KMS-11 (cell line): Measurements from ENCODE around the gene METAP1.

Experiments
- H2AFZ ChIP-seq: fragments of 200-600 bp; sonication (generic); 2 replicates; pipeline ENCODE4 v1.6.1; 2016; ENCODE audit warnings: antibody characterized with exemption, mixed run types, low read depth
- H3K27ac ChIP-seq: fragments of 200-600 bp; sonication (generic); 2 replicates; pipeline ENCODE4 v1.6.1; 2016; ENCODE audit warnings: mild to moderate bottlenecking, mixed run types
- H3K27me3 ChIP-seq: fragments of 200-600 bp; sonication (generic); 2 replicates; pipeline ENCODE4 v1.6.1; 2017; ENCODE audit warnings: mild to moderate bottlenecking, low read depth, mixed run types, moderate library complexity; ENCODE audit not compliant: insufficient read depth
- H3K36me3 ChIP-seq: fragments of 200-600 bp; sonication (generic); 2 replicates; pipeline ENCODE4 v1.6.1; 2017; ENCODE audit warnings: mild to moderate bottlenecking, mixed run types; ENCODE audit not compliant: insufficient read depth
- H3K4me1 ChIP-seq: fragments of 200-600 bp; sonication (generic); 2 replicates; pipeline ENCODE4 v1.6.1; 2016; ENCODE audit warnings: mild to moderate bottlenecking, low read depth, mixed run types; ENCODE audit not compliant: poor library complexity, severe bottlenecking
- H3K4me2 ChIP-seq: fragments of 200-600 bp; sonication (generic); 2 replicates; pipeline ENCODE4 v1.7.0; 2016; ENCODE audit warnings: mild to moderate bottlenecking, mixed run types
- H3K4me3 ChIP-seq: fragments of 200-600 bp; sonication (generic); IDR thresholded peaks from 2 replicates; pipeline ENCODE4 v1.6.1; 2017; ENCODE audit warnings: low read depth, low read length, mixed read lengths; ENCODE audit not compliant: insufficient read depth
- H3K79me2 ChIP-seq: fragments of 200-600 bp; sonication (generic); 2 replicates; pipeline ENCODE4 v1.6.1; 2016; ENCODE audit warnings: low read depth, mixed run types; ENCODE audit not compliant: insufficient read depth
- H3K9ac ChIP-seq: fragments of 200-600 bp; sonication (generic); 2 replicates; pipeline ENCODE4 v1.6.1; 2016; ENCODE audit warnings: mild to moderate bottlenecking, mixed run types
- H4K20me1 ChIP-seq: fragments of 200-600 bp; sonication (generic); 2 replicates; pipeline ENCODE4 v1.6.1; 2016; ENCODE audit warnings: mild to moderate bottlenecking, mixed run types; ENCODE audit not compliant: insufficient read depth
- TF ChIP-seq, protein P1 (sequence below): fragments of 200-600 bp; sonication (generic); conservative IDR thresholded peaks from 2 replicates; pipeline ENCODE4 v1.6.1; 2017; ENCODE audit warnings: low read depth, mild to moderate bottlenecking, antibody characterized with exemption, low read length, moderate library complexity, mixed read lengths

The METAP1 gene

GRCh38 chr4:98998551-98998950 lies 3.0 kb downstream of the METAP1 start:
- Histone ChIP-seq H4K20me1 (peaks cover 11% of the 10 kb centered on the region; the same call in 1 of the 2 replicates), H3K27me3 (no peaks in the 10 kb centered on the region), H3K9ac (no peak overlapping the region), H3K79me2 (peaks cover 76% of the 10 kb centered on the region), H2AFZ (no peak overlapping the region), H3K27ac (no peak overlapping the region), H3K4me2 (no peak overlapping the region), H3K4me1 (peaks cover 40% of the 10 kb centered on the region), H3K36me3 (no peaks in the 10 kb centered on the region), H3K4me3 (no peak overlapping the region)
- TF ChIP-seq, protein P1, sequence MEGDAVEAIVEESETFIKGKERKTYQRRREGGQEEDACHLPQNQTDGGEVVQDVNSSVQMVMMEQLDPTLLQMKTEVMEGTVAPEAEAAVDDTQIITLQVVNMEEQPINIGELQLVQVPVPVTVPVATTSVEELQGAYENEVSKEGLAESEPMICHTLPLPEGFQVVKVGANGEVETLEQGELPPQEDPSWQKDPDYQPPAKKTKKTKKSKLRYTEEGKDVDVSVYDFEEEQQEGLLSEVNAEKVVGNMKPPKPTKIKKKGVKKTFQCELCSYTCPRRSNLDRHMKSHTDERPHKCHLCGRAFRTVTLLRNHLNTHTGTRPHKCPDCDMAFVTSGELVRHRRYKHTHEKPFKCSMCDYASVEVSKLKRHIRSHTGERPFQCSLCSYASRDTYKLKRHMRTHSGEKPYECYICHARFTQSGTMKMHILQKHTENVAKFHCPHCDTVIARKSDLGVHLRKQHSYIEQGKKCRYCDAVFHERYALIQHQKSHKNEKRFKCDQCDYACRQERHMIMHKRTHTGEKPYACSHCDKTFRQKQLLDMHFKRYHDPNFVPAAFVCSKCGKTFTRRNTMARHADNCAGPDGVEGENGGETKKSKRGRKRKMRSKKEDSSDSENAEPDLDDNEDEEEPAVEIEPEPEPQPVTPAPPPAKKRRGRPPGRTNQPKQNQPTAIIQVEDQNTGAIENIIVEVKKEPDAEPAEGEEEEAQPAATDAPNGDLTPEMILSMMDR: no peak

DNA sequence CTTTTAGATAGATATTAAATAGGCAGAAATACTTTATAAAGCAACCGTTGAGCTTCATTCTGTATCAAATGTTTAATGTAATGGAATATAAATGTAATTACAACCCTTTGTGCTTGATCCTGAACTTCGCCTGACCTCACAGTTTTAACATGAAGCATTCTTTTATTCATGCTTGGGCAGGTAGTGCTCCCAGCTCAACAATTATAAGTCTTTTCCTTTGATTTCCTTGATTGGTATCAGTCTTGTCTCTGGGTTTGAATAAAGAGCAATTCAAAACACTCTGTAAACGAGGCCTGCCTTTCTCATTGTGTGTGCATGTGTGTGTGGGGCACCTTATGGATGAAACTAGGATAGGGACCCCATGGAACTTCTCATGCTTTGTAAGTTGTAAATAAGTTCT lies 6.8 kb downstream of the METAP1 start:
- Histone ChIP-seq H3K36me3 (no peaks in the 10 kb centered on the region), H3K4me3 (no peak overlapping the region), H3K4me2 (no peak overlapping the region; the same call in 1 of the 2 replicates), H2AFZ (no peak overlapping the region), H3K79me2 (peaks cover 99% of the 10 kb centered on the region), H3K27me3 (no peaks in the 10 kb centered on the region), H3K4me1 (peaks cover 24% of the 10 kb centered on the region), H3K27ac (no peak overlapping the region), H4K20me1 (peaks cover 14% of the 10 kb centered on the region), H3K9ac (no peak overlapping the region)
- TF ChIP-seq, protein P1: no peak

DNA sequence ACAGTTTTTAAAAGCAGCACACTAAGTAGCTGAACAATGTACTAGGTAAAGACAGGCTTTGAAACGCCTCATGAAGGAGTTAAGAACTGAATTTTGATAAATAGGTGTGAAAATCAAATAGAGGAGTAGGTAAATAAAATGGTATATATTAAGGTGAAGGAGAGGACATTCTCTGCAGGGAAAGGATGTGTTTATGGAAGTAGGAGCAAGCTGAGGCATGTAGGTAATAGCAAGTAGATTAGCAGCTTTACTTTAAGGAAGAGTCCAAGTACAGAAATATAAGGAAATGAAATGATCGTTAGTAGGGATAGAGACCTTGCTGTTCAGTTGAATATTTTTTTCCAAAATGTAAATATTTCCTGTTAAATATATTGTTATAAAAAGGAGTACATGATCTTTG lies 12.5 kb downstream of the METAP1 start:
- no peak overlapping the region for H3K9ac ChIP-seq

DNA sequence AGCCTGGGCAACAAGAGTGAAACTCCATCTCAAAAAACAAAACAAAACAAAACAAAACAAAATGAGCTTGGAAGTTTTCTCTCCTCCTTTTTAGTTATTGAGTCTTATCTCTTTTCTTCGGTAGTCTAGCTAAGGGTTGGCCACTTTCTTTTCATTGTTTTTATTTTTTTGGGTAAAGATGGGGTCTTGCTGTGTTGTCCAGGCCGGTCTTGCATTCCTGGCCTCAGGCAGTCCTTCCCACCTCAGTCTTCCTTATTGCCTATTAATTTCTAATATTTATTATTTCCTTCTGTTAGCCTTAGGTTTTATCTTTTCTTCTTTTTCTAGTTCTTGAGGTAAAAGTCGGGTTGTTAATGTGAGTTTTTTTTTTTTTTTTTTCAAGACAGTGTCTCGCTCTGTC lies 16.4 kb downstream of the METAP1 start:
- no peak overlapping the region for H2AFZ ChIP-seq
- no peak overlapping the region for H3K27ac ChIP-seq
- H3K79me2 ChIP-seq: peaks cover 93% of the 10 kb centered on the region
- H4K20me1 ChIP-seq: peaks cover 6% of the 10 kb centered on the region; the same call in 1 of the 2 replicates
- no peak overlapping the region for H3K4me2 ChIP-seq
- no peaks in the 10 kb centered on the region for H3K4me1 ChIP-seq
- H3K36me3 ChIP-seq: no peaks in the 10 kb centered on the region
- TF ChIP-seq, protein P1: no peak
- no peak overlapping the region for H3K9ac ChIP-seq
- H3K27me3 ChIP-seq: no peaks in the 10 kb centered on the region
- no peak overlapping the region for H3K4me3 ChIP-seq

More for the DNA sequence above, 12.5 kb downstream of the METAP1 start:
- Histone ChIP-seq H3K4me3 (no peak overlapping the region), H4K20me1 (peaks cover 4% of the 10 kb centered on the region), H3K4me1 (peaks cover under 1% of the 10 kb centered on the region), H3K27ac (no peak overlapping the region), H3K27me3 (no peaks in the 10 kb centered on the region), H3K4me2 (no peak overlapping the region), H3K36me3 (no peaks in the 10 kb centered on the region), H3K79me2 (peaks cover 94% of the 10 kb centered on the region), H2AFZ (no peak overlapping the region)
- TF ChIP-seq, protein P1: no peak
